Naive thymus-derived CD8-positive, alpha-beta T cell (primary cell): ENCODE results near the gene CTNNA2. TPM values are rescaled to one million over a fixed set of nuclear protein-coding genes. Genes with fewer than 3 reads are reported as not detected.

Experiments
- ATAC-seq, 2 donors: fragments of 150-1000 bp; cut with Tn5 transposase in 1 of 2; sonication (Bioruptor Pico), chemical (Tn5 transposase) in 1 of 2; 1 replicate in 1 of 2; 2 replicates in 1 of 2; pipeline ENCODE4 v1.10.0; 2021; ENCODE audit warnings: mild to moderate bottlenecking in 2 of 2, moderate library complexity in 2 of 2
- POLR2A ChIA-PET: fragments of 350-600 bp; sonication (Branson Sonifier 250); formaldehyde crosslinking; loops from one replicate; lab custom pipeline; 2021; ENCODE audit warnings: antibody characterized with exemption; lab: Charles Lee
- DNase-seq, 10 donors: peaks; one replicate each; pipeline versions ENCODE4 v3.0.0 to v3.0.0-alpha.2; 2020 to 2022
- H3K27ac Mint-ChIP-seq, 10 donors: one replicate each; pipeline ENCODE4 v1.8.0; 2020 to 2022; ENCODE audit warnings: mild to moderate bottlenecking in 10 of 10, mixed read lengths in 10 of 10, moderate library complexity in 4 of 10, inconsistent platforms in 1 of 10
- H3K27me3 Mint-ChIP-seq, 5 donors: one replicate each; pipeline ENCODE4 v1.8.0; 2021 to 2022; ENCODE audit warnings: mixed read lengths in 5 of 5
- H3K36me3 Mint-ChIP-seq, 3 donors: one replicate each; pipeline ENCODE4 v1.8.0; 2020 to 2022; ENCODE audit warnings: mixed read lengths in 3 of 3, mild to moderate bottlenecking in 2 of 3, inconsistent platforms in 1 of 3
- H3K4me1 Mint-ChIP-seq, 4 donors: one replicate each; pipeline ENCODE4 v1.8.0; 2021 to 2022; ENCODE audit warnings: mixed read lengths in 4 of 4
- H3K4me3 Mint-ChIP-seq, 10 donors: one replicate each; pipeline ENCODE4 v1.8.0; 2020 to 2022; ENCODE audit warnings: mild to moderate bottlenecking in 10 of 10, mixed read lengths in 10 of 10, moderate library complexity in 6 of 10, inconsistent platforms in 1 of 10
- H3K9me3 Mint-ChIP-seq, 9 donors: one replicate each; pipeline ENCODE4 v1.8.0; 2020 to 2022; ENCODE audit warnings: mixed read lengths in 9 of 9, mild to moderate bottlenecking in 3 of 9, inconsistent platforms in 1 of 9, moderate library complexity in 1 of 9
- polyA plus RNA-seq, 3 donors: library from polyadenylated mRNA; unstranded; fragments of 300-500 nt; fragmentation: Illumina TruSeq; gene quantifications; one replicate each; pipeline ENCODE4 v1.2.3, GENCODE V29; 2021
- total RNA-seq, 8 experiments: library from RNA in 2 of 8; stranded (reverse) in 2 of 8; gene quantifications; one replicate each; pipeline ENCODE4 v1.2.3 and lab custom pipeline; 2021 to 2026

The CTNNA2 gene
- total and polyA plus RNA-seq, 5 experiments from 2014 or later, result not detected

DNA sequence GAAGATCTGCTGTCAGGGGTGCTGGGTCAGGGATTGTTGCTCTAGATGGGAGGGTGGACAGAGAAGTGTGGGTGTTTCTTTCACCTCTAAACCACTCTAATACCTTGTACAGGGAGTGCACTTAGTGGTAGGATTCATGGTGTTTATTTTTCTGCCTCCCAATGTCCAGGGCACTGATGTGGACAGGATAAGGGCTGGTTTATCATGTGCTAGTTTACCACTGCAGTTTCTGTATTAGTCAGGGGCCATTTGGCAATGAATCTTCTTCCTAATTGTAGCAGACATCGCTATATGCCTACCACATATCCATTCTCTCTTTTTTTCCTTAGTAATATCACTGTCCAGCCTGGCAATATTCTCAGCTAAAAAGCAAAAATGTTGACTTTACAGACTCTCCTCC, 842.0 kb downstream of the CTNNA2 start:
- ATAC-seq (no peak), DNase-seq (no peak)
- Mint-ChIP-seq H3K36me3 (peaks cover 0 to 4% (median 0%) of the 10 kb centered on the region in 3 donors), H3K4me1 (no peaks in the 10 kb centered on the region), H3K9me3 (peaks cover 0 to 20% (median 7%) of the 10 kb centered on the region in 9 donors), H3K27me3 (no peaks in the 10 kb centered on the region), H3K4me3 (no peak overlapping the region), H3K27ac (no peak overlapping the region)
- POLR2A ChIA-PET, result no interaction called here

DNA sequence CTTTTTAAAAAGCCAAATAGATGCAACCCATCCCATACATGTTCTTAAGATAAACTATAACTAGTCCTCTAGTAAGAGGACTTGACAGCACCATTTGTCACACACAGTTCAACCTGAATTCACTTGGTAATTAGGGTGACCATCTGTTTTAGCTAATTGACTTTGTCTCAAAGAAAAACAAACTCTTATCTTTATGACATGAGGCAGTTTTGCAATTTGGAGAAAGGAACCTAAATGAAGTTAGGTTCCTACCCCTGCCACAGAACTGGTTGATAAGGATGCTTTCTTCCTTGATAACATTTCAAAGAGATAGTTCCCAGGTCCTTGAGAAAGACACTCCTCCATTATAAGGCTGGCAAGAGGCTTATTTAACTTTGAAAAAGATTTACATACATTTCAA, 849.1 kb downstream of the CTNNA2 start:
- Mint-ChIP-seq H3K4me1 (no peaks in the 10 kb centered on the region), H3K27ac (no peak overlapping the region), H3K36me3 (peaks cover 0 to 4% (median 0%) of the 10 kb centered on the region in 3 donors), H3K4me3 (no peak overlapping the region), H3K9me3 (peaks cover 0 to 8% (median 2%) of the 10 kb centered on the region in 9 donors), H3K27me3 (no peaks in the 10 kb centered on the region)
- ATAC-seq, result no peak
- no peak for DNase-seq
- POLR2A ChIA-PET, result no interaction called here

GRCh38 chr2:80363330-80363729, 850.5 kb downstream of the CTNNA2 start:
- Mint-ChIP-seq H3K4me1 (no peaks in the 10 kb centered on the region), H3K4me3 (no peak overlapping the region), H3K27ac (no peak overlapping the region), H3K36me3 (peaks cover 0 to 4% (median 0%) of the 10 kb centered on the region in 3 donors), H3K9me3 (peaks cover 0 to 8% (median 2%) of the 10 kb centered on the region in 9 donors), H3K27me3 (no peaks in the 10 kb centered on the region)
- ATAC-seq (no peak), DNase-seq (no peak)
- POLR2A ChIA-PET, result no interaction called here

DNA sequence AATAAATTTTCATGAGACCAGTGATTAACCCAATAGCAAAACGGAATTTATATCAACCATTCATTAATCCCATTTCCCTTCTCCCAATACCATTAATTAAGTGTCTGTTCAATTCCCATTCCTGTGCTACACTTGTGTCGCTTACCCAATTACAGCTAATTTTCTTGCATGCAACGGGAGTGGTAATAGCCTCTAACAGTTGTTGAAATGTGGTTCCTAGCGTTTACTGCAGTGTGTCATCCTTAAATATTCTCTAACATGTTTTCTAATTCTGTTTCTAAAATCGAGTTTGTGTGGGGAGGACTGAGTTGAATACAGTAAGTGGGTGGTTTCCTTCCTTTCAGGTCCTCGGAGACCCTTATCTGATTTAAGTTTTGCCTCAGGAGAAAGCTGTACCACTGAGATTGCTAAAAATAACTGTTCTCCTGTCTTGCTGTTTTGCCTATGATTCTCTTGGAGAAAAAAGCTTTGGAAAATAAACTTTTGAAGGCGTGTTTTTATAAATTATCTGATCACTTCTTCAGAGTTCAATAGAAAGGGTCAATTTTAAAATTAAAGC, 851.0 kb downstream of the CTNNA2 start:
- POLR2A ChIA-PET, result no interaction called here
- Mint-ChIP-seq H3K4me3 (no peak overlapping the region), H3K9me3 (peaks cover 0 to 8% (median 2%) of the 10 kb centered on the region in 9 donors), H3K27ac (no peak overlapping the region), H3K27me3 (no peaks in the 10 kb centered on the region), H3K4me1 (no peaks in the 10 kb centered on the region), H3K36me3 (peaks cover 0 to 4% (median 0%) of the 10 kb centered on the region in 3 donors)
- ATAC-seq (no peak), DNase-seq (no peak)

DNA sequence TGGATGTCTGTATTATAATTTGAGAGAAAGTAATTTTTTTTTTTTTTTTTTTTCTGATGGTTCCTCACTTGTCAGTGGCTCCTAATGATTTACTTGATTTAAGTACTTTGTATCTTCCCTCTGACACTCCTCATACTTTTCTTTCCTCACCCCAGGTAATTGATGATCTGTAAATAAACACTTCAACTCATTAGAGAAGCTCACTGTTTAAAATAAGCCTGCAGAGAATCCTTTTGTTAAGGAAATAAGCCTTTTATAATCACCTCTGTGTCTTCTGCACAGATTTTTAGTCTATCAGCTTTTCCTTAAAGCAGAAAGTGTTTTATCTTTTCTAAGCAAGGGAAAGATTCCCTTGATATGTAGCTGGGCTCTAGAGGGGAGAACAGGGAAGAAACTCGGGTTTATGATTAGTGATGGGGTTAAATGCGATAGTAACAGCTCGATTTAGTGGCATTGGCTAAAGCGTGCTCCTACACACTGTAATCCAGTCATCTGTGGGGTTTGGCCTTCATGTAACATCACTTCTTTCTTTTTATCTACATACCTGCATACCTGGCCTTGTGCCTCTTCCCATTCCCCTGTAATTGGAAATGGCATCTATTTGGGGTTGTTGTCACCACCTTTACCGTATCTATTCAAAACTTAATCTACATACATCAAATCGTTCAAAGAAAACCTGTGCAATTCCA, 851.8 kb downstream of the CTNNA2 start:
- Mint-ChIP-seq H3K4me1 (no peaks in the 10 kb centered on the region), H3K27me3 (no peaks in the 10 kb centered on the region), H3K9me3 (peaks cover 0 to 8% (median 2%) of the 10 kb centered on the region in 9 donors), H3K27ac (no peak overlapping the region), H3K36me3 (peaks cover 0 to under 1% (median 0%) of the 10 kb centered on the region in 3 donors), H3K4me3 (no peak overlapping the region)
- ATAC-seq (no peak), DNase-seq (no peak)
- POLR2A ChIA-PET, result no interaction called here

GRCh38 chr2:80365762-80366161, 852.9 kb downstream of the CTNNA2 start:
- Mint-ChIP-seq H3K4me3 (no peak overlapping the region), H3K4me1 (no peaks in the 10 kb centered on the region), H3K9me3 (peaks cover 0 to 14% (median 2%) of the 10 kb centered on the region in 9 donors), H3K27ac (no peak overlapping the region), H3K36me3 (no peaks in the 10 kb centered on the region), H3K27me3 (no peaks in the 10 kb centered on the region)
- ATAC-seq (no peak), DNase-seq (no peak)
- POLR2A ChIA-PET, result no interaction called here

GRCh38 chr2:80370375-80371009, 857.6 kb downstream of the CTNNA2 start:
- Mint-ChIP-seq H3K9me3 (peaks cover 0 to 14% (median 9%) of the 10 kb centered on the region in 9 donors), H3K4me3 (no peak overlapping the region), H3K27ac (no peak overlapping the region), H3K36me3 (no peaks in the 10 kb centered on the region), H3K27me3 (no peaks in the 10 kb centered on the region), H3K4me1 (no peaks in the 10 kb centered on the region)
- POLR2A ChIA-PET, result no interaction called here
- no peak for ATAC-seq
- no peak for DNase-seq

DNA sequence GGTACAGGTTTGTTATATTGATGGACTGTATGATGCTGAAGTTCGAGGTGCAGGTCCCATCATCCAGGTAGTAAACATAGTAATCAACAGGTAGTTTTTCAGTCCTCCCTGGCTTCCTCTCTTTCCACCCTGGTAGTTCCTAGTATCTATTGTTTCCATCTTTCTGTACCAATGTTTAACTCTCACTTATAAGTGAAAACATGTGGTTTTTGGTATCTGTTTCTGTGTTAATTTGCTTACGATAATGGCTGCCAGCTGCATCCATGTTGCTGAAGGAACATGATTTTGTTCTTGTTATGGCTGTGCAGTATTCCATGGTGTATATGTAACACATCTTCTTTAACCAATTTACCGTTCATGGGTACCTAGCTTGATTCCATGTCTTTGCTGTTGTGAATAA, 861.3 kb downstream of the CTNNA2 start:
- H3K27me3 Mint-ChIP-seq, result no peaks in the 10 kb centered on the region
- DNase-seq, result no peak
- H3K9me3 Mint-ChIP-seq, result peaks cover 0 to 21% (median 14%) of the 10 kb centered on the region in 9 donors
- no peak overlapping the region for H3K4me3 Mint-ChIP-seq
- POLR2A ChIA-PET, result no interaction called here
- H3K36me3 Mint-ChIP-seq, result no peaks in the 10 kb centered on the region
- H3K27ac Mint-ChIP-seq, result no peak overlapping the region
- no peak for ATAC-seq
- H3K4me1 Mint-ChIP-seq, result no peaks in the 10 kb centered on the region

DNA sequence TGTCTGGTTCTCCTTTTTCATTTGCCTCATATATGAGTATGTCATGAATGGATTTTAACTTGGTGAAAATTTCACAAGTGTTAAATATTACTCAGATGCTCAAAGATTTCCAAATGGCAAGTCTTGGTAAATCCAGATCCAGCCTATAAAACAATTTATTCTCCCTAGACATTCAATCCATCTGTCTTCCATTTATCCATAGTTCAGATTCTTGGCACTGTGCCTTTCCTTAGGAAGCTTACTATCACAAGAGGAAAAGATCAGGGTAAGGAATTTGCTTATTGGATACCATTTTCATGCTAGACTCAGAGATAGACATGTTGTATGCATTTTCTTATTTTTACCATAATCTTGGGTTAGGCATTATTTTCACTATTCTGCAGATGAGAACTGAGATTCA, 864.2 kb downstream of the CTNNA2 start:
- DNase-seq (no peak), ATAC-seq (no peak)
- no peak overlapping the region for H3K4me3 Mint-ChIP-seq
- H3K36me3 Mint-ChIP-seq, result no peaks in the 10 kb centered on the region
- H3K27me3 Mint-ChIP-seq, result peaks cover 0 to 1% (median 0%) of the 10 kb centered on the region in 5 donors
- no peaks in the 10 kb centered on the region for H3K4me1 Mint-ChIP-seq
- H3K9me3 Mint-ChIP-seq, result peaks cover 0 to 24% (median 6%) of the 10 kb centered on the region in 9 donors
- H3K27ac Mint-ChIP-seq, result no peak overlapping the region
- POLR2A ChIA-PET, result no interaction called here

GRCh38 chr2:80380736-80381135, 867.9 kb downstream of the CTNNA2 start:
- Mint-ChIP-seq H3K4me3 (no peak overlapping the region), H3K27ac (no peak overlapping the region), H3K27me3 (peaks cover 0 to 1% (median 0%) of the 10 kb centered on the region in 5 donors), H3K36me3 (no peaks in the 10 kb centered on the region), H3K4me1 (no peaks in the 10 kb centered on the region), H3K9me3 (peaks cover 0 to 19% (median 15%) of the 10 kb centered on the region in 9 donors)
- POLR2A ChIA-PET, result no interaction called here
- DNase-seq (no peak), ATAC-seq (no peak)

- Mint-ChIP-seq H3K27me3 (peaks cover 0 to 1% (median 0%) of the 10 kb centered on the region in 5 donors), H3K27ac (no peak overlapping the region), H3K9me3 (peaks cover 0 to 23% (median 9%) of the 10 kb centered on the region in 9 donors), H3K4me3 (no peak overlapping the region), H3K36me3 (no peaks in the 10 kb centered on the region), H3K4me1 (no peaks in the 10 kb centered on the region)
- POLR2A ChIA-PET, result no interaction called here
- ATAC-seq, result no peak
- no peak for DNase-seq
Observed at GRCh38 chr2:80381666-80382065, 868.8 kb downstream of the CTNNA2 start.

DNA sequence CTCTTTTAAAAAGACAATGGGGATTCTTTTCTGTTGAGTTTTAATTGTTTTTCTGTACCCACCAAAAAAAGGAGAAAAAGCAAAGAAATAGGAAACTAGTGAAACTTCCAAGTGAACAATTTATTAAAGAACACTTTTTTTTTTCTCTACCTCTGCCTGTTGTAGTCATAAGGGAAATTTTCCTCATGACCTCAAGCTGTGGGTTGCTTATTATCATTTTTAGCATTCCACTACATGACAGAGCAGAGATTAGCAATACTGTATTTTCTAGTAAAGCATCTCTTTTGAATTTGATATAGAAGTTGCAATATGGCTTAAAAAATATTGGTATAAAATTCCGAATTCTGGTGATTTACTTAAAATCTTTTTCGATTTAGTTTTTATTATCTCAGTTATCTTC, 879.6 kb downstream of the CTNNA2 start:
- no peak for DNase-seq
- H3K4me1 Mint-ChIP-seq, result peaks cover 0 to 2% (median 0%) of the 10 kb centered on the region in 4 donors
- H3K27me3 Mint-ChIP-seq, result peaks cover 0 to 3% (median 0%) of the 10 kb centered on the region in 5 donors
- ATAC-seq, result no peak
- peaks cover 0 to 24% (median 5%) of the 10 kb centered on the region in 9 donors for H3K9me3 Mint-ChIP-seq
- H3K4me3 Mint-ChIP-seq, result no peak overlapping the region
- H3K27ac Mint-ChIP-seq, result no peak overlapping the region
- H3K36me3 Mint-ChIP-seq, result no peaks in the 10 kb centered on the region
- POLR2A ChIA-PET, result no interaction called here

DNA sequence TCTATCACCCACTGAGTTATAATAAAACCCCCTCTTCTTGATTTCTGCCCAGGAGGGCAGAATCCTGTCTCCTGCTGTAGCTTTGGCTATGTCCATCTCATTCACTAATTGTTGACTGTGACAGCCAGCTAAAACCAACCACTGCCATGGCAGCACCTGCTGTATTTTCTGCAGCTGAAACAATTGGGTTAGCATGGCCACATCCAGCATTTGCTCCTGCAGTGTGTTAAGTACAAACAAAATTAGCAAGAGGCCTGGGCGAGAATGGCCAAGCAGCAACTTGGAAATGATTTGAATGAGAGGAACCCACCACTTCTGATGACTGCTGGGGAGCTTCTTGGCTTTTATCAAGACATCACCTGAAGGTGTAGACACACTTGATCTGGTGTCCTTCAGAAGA, 881.1 kb downstream of the CTNNA2 start:
- DNase-seq, result no peak
- Mint-ChIP-seq H3K27me3 (peaks cover 0 to 3% (median 0%) of the 10 kb centered on the region in 5 donors), H3K27ac (no peak overlapping the region), H3K9me3 (peaks cover 0 to 29% (median 5%) of the 10 kb centered on the region in 9 donors), H3K4me3 (no peak overlapping the region), H3K36me3 (no peaks in the 10 kb centered on the region), H3K4me1 (peaks cover 0 to 2% (median 0%) of the 10 kb centered on the region in 4 donors)
- ATAC-seq, result no peak
- POLR2A ChIA-PET, result no interaction called here
